ENCODE results near the gene SREBF2.

The SREBF2 gene

GRCh38 chr22:41923595-41924276 is 90.8 kb downstream of the SREBF2 start:
- no peak for DNase-seq

- DNase-seq, result peak; percentile 73 to 79
Measured at GRCh38 chr22:41925783-41926460, 93.0 kb downstream of the SREBF2 start.

GRCh38 chr22:41927813-41928212 is 94.9 kb downstream of the SREBF2 start:
- no peak for DNase-seq

- no peak for DNase-seq
Measured at GRCh38 chr22:41928593-41929417, 95.9 kb downstream of the SREBF2 start.

GRCh38 chr22:41929418-41929810 is 96.5 kb downstream of the SREBF2 start:
- no peak for DNase-seq

GRCh38 chr22:41931701-41932269 is 98.9 kb downstream of the SREBF2 start:
- DNase-seq, result no peak

- DNase-seq, result no peak
Measured at GRCh38 chr22:41932353-41932752, 99.4 kb downstream of the SREBF2 start.

GRCh38 chr22:41933411-41934177 is 100.7 kb downstream of the SREBF2 start:
- no peak for DNase-seq

GRCh38 chr22:41934284-41935014 is 101.5 kb downstream of the SREBF2 start:
- no peak for DNase-seq

- DNase-seq, result no peak
Measured at GRCh38 chr22:41935015-41935351, 102.1 kb downstream of the SREBF2 start.

GRCh38 chr22:41935509-41935908 is 102.6 kb downstream of the SREBF2 start:
- DNase-seq, result no peak

GRCh38 chr22:41936894-41937169 is 103.9 kb downstream of the SREBF2 start:
- no peak for DNase-seq

GRCh38 chr22:41939981-41940831 is 107.3 kb downstream of the SREBF2 start:
- DNase-seq, result peak; percentile 93 to 96

- peak; percentile 80 to 84 for DNase-seq
Measured at GRCh38 chr22:41940832-41941765, 108.2 kb downstream of the SREBF2 start.

GRCh38 chr22:41943661-41944209 is 110.8 kb downstream of the SREBF2 start:
- no peak for DNase-seq

- peak; percentile 86 to 88 for DNase-seq
Measured at GRCh38 chr22:41946629-41947423, 113.9 kb downstream of the SREBF2 start, which contains the start of gene CENPM. TSS of gene CENPM (minus strand) at chr22:41947152. CDS start at chr22:41947076, 76 bp downstream.

- DNase-seq, result no peak
Measured at GRCh38 chr22:41947424-41948080, 114.6 kb downstream of the SREBF2 start.

GRCh38 chr22:41948142-41948541 is 115.2 kb downstream of the SREBF2 start:
- no peak for DNase-seq
